HG03439 (cell line): Measurements from ENCODE around the gene TSC22D1.
"Not testable (repeated sequence)": the region's sequence is repeated elsewhere in the genome, so short reads cannot be mapped to it uniquely, and the experiment has no call there.

Experiments used
- ATAC-seq: cut with Tn5 transposase; IDR thresholded peaks from one replicate; pipeline ENCODE4 v1.9.1; 2021; ENCODE audit warnings: mild to moderate bottlenecking, moderate library complexity; ENCODE audit not compliant: unreplicated experiment

The TSC22D1 gene

DNA sequence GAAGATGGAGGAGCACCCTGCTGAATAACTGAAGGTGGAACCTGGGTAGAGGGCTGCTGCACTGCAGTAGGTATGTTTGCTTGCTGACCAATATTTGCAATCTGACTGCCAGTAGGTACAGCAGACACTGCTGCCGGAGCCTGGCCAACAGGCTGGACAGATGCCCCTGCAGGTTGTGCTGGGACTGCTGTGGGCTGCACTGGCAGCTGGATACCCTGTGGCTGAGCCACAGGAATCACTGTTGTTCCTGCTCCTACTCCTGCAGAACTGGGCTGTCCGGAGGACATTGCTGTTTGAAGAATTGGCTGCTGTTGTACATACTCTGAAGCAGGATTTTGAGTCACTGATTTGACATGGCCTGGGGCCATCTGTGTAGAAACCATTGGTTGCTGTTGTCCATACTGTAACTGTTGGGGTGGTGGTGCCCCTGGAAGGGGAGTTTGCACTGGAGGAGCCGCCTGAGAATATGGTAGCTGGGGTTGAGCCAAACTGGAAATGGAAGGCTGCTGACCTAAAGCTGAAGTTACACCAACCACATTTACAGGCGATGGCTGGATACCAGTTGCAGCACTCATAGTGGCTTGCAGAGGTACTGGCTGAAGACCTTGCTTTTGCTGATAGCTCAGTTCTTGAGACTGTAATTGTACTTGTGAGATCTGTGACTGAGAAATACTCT is 2.2 kb downstream of the TSC22D1 start:
- ATAC-seq, result no peak

DNA sequence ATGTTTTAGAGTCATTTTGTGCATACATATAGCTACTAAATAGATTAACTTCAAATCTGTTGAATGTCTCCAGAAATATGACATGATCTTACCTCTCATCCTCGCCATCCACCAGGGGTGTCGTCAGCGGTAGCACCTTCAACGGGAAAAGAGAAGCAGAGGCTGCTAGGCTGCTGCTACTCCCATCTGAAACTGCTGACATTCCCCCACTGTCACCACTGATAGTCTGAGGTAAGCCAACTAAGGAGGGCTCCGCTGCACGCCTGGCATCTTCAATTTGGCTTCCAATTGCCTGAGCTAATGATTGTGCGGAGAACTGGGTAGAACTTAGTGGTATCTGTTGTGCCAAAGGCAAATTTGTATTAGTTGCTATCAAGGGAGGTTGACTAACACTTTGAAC is 3.1 kb downstream of the TSC22D1 start:
- ATAC-seq, result no peak

- no peak for ATAC-seq
These were observed 9.5 kb downstream of the TSC22D1 start for GRCh38 chr13:44566601-44567000.

GRCh38 chr13:44565881-44566280 is 10.2 kb downstream of the TSC22D1 start:
- ATAC-seq, result no peak

- ATAC-seq, result no peak
These were observed 11.2 kb downstream of the TSC22D1 start for GRCh38 chr13:44564936-44565335.

DNA sequence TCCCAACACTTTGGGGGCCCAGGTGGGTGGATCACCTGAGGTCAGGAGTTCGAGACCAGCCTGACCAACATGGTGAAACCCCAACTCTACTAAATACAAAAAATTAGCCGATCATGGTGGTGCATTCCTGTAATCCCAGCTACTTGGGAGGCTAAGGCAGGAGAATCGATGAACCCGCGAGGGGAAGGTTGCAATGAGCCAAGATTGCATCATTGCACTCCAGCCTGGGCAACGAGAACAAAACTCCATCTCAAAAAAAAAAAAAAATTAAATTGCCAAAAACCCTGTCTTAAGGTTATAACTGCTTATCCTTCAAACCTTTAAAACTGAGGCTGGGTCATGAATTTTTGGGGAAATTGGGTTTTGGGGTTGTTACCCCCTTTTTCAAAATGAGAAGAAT is 13.3 kb downstream of the TSC22D1 start:
- not testable (repeated sequence) for ATAC-seq

DNA sequence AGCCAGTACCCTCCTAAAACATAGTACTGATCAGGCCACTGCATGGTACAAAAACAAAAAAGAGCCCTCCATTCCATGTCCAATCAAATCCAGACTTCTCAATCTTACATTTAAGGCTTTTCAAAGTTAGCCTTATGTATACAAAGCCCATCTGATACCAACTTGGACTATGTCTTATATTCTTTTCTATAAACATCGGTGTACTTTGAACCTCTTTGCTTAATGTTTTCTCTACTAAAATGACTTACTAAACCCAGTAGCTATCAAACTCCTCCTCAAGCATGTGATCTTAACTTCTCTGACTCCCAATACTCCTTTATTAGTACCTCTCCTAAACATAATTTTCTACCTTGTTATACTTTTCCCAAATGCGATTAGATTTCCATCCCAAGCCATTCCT is 14.8 kb downstream of the TSC22D1 start:
- ATAC-seq, result no peak

DNA sequence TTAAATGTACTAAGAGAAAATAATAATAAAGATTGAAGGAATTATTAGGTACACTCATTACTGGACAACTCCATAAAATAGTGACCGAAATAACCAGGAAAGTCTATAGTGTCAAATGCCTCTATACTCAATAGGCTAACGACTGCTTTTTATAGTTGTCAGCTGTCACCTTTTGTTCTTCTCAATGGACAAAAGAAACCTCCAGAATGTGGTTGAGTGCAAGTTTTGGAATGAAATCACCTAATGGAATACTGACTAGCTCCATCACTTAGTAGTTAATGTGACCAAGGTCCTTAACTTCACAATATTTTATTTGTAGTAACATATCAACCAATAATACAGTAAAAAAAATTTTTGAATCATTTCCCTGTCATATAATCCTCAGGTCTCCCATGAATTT is 18.1 kb downstream of the TSC22D1 start:
- no peak for ATAC-seq

DNA sequence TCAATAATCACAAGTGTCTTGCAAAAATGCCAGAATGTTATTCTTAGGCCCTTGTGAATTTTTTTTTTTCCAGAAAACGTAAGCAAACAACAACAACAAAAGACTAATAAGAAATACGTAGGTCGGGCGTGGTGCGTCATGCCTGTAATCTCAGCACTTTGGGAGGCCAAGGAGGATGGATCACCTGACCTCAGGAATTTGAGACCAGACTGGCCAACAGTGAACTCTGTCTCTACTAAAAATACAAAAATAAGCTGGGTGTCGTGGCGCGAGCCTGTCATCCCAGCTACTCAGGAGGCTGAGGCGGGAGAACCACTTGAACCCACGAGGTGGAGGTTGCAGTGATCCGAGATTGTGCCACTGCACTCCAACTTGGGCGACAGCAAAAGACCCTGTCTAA is 20.9 kb downstream of the TSC22D1 start:
- ATAC-seq, result no peak

GRCh38 chr13:44549476-44549875 is 26.7 kb downstream of the TSC22D1 start:
- no peak for ATAC-seq

DNA sequence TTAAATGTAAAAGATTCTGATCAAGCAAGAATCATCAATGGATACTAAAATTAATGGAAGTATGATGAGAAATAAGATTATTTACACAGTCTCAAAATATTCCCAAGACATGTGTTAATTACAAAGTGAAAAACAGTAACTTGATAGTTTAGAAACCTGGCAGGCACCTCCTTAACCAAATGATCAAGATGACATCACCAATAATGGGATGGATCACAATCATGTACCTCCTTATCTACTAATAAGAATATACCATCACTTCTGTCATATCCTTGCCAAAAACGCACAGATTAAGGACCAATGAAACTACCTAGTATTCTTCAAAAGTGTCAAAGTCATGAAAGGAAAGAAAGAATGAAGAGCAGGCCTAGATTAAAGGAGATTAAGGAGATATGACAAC is 30.0 kb downstream of the TSC22D1 start:
- ATAC-seq, result no peak

DNA sequence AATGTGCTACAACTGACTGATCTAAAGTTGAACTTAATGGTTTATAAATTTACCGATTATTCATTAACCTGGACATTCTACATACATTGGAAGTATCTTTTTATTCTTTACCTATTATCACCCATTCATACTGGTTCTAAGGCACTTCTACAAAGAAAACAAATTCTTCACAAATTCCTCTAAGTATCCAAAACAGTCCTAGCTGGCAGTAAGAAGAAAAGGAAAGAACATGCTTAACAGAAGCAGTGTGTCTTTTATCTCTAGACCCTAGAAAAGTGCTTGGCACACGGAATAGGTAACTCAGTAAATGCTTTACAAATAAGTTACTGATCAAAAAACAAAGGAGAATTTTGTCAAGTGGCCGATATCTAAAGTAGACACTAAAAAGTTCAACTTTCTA is 32.8 kb downstream of the TSC22D1 start:
- no peak for ATAC-seq

DNA sequence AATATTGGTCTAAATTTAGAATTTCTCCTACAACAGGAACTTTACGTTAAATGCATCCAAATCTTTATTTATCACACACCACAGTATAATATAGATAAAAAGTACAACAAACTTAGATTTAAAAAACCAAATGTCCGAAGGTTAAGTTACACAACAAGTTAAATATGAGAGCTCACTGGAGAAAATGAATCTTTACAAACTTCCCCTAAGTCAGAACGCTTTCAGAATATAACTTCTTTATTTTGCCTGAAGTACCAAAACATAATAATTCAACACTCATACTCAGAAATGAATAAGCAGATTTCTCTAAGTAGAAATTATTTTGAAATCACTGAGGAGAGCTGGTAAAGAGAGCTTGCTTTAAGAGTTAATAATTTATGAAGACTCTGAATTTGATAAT is 33.8 kb downstream of the TSC22D1 start:
- no peak for ATAC-seq

DNA sequence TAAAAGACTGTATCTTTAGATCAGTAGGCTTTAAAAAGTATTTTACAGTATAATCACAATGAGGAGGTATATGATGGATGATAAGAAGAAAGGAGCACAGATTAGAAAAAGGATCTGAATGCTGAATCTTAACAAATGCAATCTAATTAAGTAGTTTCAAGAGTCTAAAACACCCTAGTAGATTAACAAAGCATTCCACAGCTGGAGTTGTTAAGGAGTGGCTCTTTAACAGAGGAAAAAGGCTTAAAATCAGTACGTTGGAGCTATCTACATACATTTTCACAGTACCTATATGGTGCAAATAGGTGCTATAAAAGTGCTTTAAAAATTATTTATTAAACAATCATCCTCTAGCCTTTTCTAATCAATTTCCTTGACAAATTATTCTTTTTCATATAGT is 34.5 kb downstream of the TSC22D1 start:
- ATAC-seq, result no peak

GRCh38 chr13:44540761-44541434 is 35.2 kb downstream of the TSC22D1 start:
- ATAC-seq, result no peak

DNA sequence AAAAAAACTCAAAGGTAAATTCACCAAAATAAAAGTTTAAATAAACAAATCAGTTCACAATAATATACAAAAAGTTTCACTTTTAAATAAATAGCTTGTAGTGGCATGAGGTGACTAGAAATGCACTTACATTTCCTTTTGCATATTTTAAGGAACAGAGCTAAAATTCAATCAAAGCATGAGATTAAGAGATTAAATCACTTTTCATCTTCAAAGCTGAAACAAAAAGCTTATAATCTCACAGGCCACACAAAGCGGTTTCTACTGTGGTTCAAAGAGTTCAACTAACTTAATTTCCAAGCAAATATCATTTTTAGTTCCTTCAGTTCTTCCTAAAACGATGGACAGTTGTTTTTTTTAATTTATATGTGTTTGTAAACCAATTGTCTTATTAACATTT is 38.9 kb downstream of the TSC22D1 start:
- no peak for ATAC-seq

GRCh38 chr13:44523146-44524015 is 52.7 kb downstream of the TSC22D1 start:
- ATAC-seq, result no peak

GRCh38 chr13:44519642-44520041 is 56.5 kb downstream of the TSC22D1 start:
- ATAC-seq, result no peak

DNA sequence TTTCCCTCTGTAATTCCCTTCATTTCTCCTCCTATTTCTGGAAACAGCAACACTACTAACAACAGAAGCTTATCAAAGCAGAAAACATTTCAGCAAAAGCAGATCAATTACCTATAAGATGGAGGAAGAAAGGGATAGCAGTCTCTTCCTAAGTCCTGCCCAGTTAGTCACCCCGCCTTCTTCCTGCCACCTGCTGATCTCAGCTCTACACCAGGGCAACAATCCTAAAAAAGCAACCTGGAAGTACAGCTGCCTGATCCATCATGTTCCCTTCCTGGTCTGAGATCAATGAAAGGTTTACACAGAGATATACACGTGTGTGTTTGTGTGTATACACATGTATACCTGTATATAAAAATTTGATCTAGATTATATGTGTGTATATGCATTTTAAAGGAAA is 59.4 kb downstream of the TSC22D1 start:
- no peak for ATAC-seq

- ATAC-seq, result no peak
These were observed 61.9 kb downstream of the TSC22D1 start for GRCh38 chr13:44514278-44514677.

GRCh38 chr13:44509853-44510252 is 66.3 kb downstream of the TSC22D1 start:
- not testable (repeated sequence) for ATAC-seq

GRCh38 chr13:44508562-44509077 is 67.5 kb downstream of the TSC22D1 start:
- no peak for ATAC-seq
